Progenitor cell of endocrine pancreas (in vitro differentiated cells): Measurements from ENCODE around the gene B3GALNT1. TPM values are rescaled to one million over a fixed set of nuclear protein-coding genes. Genes with fewer than 3 reads are reported as not detected.

Experiments used
- DNase-seq: peaks from one replicate; pipeline ENCODE4 v3.0.0; 2021; ENCODE audit warnings: low spot score; ENCODE audit not compliant: unreplicated experiment
- H3K27ac Mint-ChIP-seq: 2 replicates; pipeline ENCODE4 v1.8.0; 2021; ENCODE audit warnings: mild to moderate bottlenecking, moderate library complexity, mixed read lengths
- H3K27me3 Mint-ChIP-seq: 2 replicates; pipeline ENCODE4 v1.8.0; 2021; ENCODE audit warnings: mixed read lengths
- H3K36me3 Mint-ChIP-seq: 2 replicates; pipeline ENCODE4 v1.8.0; 2022; ENCODE audit warnings: mixed read lengths; ENCODE audit not compliant: insufficient read depth
- H3K4me1 Mint-ChIP-seq: 2 replicates; pipeline ENCODE4 v1.8.0; 2021; ENCODE audit warnings: low read depth, mixed read lengths
- H3K4me3 Mint-ChIP-seq: 2 replicates; pipeline ENCODE4 v1.8.0; 2021; ENCODE audit warnings: low read depth, mild to moderate bottlenecking, moderate library complexity, mixed read lengths
- H3K9me3 Mint-ChIP-seq: 2 replicates; pipeline ENCODE4 v1.8.0; 2021; ENCODE audit warnings: low read depth, mixed read lengths
- CTCF ChIP-seq: fragments of 200-600 bp; sonication (generic); IDR thresholded peaks from one replicate; pipeline ENCODE4 v1.5.0; 2021; ENCODE audit warnings: antibody characterized with exemption, mild to moderate bottlenecking; ENCODE audit not compliant: unreplicated experiment
- total RNA-seq: library from RNA; stranded (reverse); gene quantifications from 2 replicates; pipeline ENCODE4 v1.2.1, GENCODE V29; 2021

The B3GALNT1 gene
- total RNA-seq, 1 donor from 2014 or later: 22.6 TPM

- Mint-ChIP-seq H3K36me3 (peaks cover 11% of the 10 kb centered on the region), H3K27me3 (peaks cover 4% of the 10 kb centered on the region), H3K4me3 (no peak overlapping the region), H3K9me3 (no peaks in the 10 kb centered on the region), H3K27ac (no peak overlapping the region), H3K4me1 (peaks cover 7% of the 10 kb centered on the region)
- DNase-seq: no peak
- TF ChIP-seq CTCF: no peak
Observed at GRCh38 chr3:161101609-161102008, 3.5 kb downstream of the B3GALNT1 start.

GRCh38 chr3:161100994-161101393 lies 4.2 kb downstream of the B3GALNT1 start:
- Mint-ChIP-seq H3K4me3 (no peak overlapping the region), H3K9me3 (no peaks in the 10 kb centered on the region), H3K4me1 (peaks cover 7% of the 10 kb centered on the region), H3K36me3 (peaks cover 11% of the 10 kb centered on the region), H3K27me3 (peaks cover 4% of the 10 kb centered on the region), H3K27ac (no peak overlapping the region)
- TF ChIP-seq CTCF: no peak
- DNase-seq: no peak

GRCh38 chr3:161096771-161097367 lies 8.3 kb downstream of the B3GALNT1 start:
- TF ChIP-seq CTCF: peak; percentile 47
- Mint-ChIP-seq H3K9me3 (no peaks in the 10 kb centered on the region), H3K27ac (peak overlapping the region; percentile 15), H3K36me3 (peaks cover 10% of the 10 kb centered on the region), H3K4me1 (peaks cover 5% of the 10 kb centered on the region), H3K4me3 (no peak overlapping the region), H3K27me3 (no peaks in the 10 kb centered on the region)
- DNase-seq: no peak

- Mint-ChIP-seq H3K4me1 (peaks cover 5% of the 10 kb centered on the region), H3K9me3 (no peaks in the 10 kb centered on the region), H3K27ac (no peak overlapping the region), H3K36me3 (peaks cover 6% of the 10 kb centered on the region), H3K27me3 (no peaks in the 10 kb centered on the region), H3K4me3 (no peak overlapping the region)
- no peak for TF ChIP-seq CTCF
- no peak for DNase-seq
Observed at GRCh38 chr3:161093895-161094294, 11.3 kb downstream of the B3GALNT1 start.

GRCh38 chr3:161084277-161084676 lies 20.9 kb downstream of the B3GALNT1 start:
- TF ChIP-seq CTCF: no peak
- no peak overlapping the region for H3K4me3 Mint-ChIP-seq
- H3K4me1 Mint-ChIP-seq: no peaks in the 10 kb centered on the region
- no peaks in the 10 kb centered on the region for H3K27me3 Mint-ChIP-seq
- H3K27ac Mint-ChIP-seq: no peak overlapping the region
- DNase-seq: no peak
- no peaks in the 10 kb centered on the region for H3K9me3 Mint-ChIP-seq
- H3K36me3 Mint-ChIP-seq: peaks cover 11% of the 10 kb centered on the region
